ENCODE data around the gene COL11A2. TPM values are rescaled to one million over a fixed set of nuclear protein-coding genes. Genes with fewer than 3 reads are reported as not detected.

COL11A2 gene
- total and polyA plus RNA-seq, 2 of the 13 experiments (the other 11 are each of a cell fraction or from before 2014, with no cell fraction given) = 0.55 TPM

GRCh38 chr6:33167374-33168283, 24.6 kb downstream of the COL11A2 start (continued):
- TF ChIP-seq ZNF770 (CRISPR knock-in tag; IDR thresholded peaks at IDR 0.05) = no peak
- TF ChIP-seq XRCC5 (optimal IDR thresholded peaks at IDR 0.05; ENCODE audit: low read length) = no peak
- no peak for TF ChIP-seq MAFG (CRISPR knock-in tag; IDR thresholded peaks at IDR 0.05)
- no peak for TF ChIP-seq ZSCAN25 (CRISPR knock-in tag; IDR thresholded peaks at IDR 0.05)
- no peak for TF ChIP-seq SRY (CRISPR knock-in tag; IDR thresholded peaks at IDR 0.05)

GRCh38 chr6:33166811-33167210, 25.5 kb downstream of the COL11A2 start:
- Histone ChIP-seq H3K79me2 (ENCODE audit: insufficient read depth, low read length) (no peaks in the 10 kb centered on the region), H3K4me1 (ENCODE audit: insufficient read depth, low read length) (peaks cover 14% of the 10 kb centered on the region), H3K9ac (ENCODE audit: insufficient read depth, low read depth, low read length) (no peak overlapping the region), H3K4me3 (replicated peaks in 1 of 3; ENCODE audit: insufficient read depth in 1 of 3, low read depth in 2 of 3, low read length in 3 of 3) (no peak overlapping the region), H3K27ac (ENCODE audit: extremely low read length, insufficient read depth, low read length) (no peak overlapping the region), H2AFZ (ENCODE audit: low read length) (no peak overlapping the region), H3K9me3 (ENCODE audit: low read length) (no peaks in the 10 kb centered on the region), H3K4me2 (ENCODE audit: low read depth, low read length) (no peak overlapping the region), H3K36me3 (replicated peaks in 1 of 2; ENCODE audit: control insufficient read depth in 1 of 2, insufficient read depth in 2 of 2, low read length in 2 of 2) (no peaks in the 10 kb centered on the region), H3K27me3 (ENCODE audit: control insufficient read depth in 1 of 2, insufficient read depth in 2 of 2, low read length in 2 of 2) (peaks cover 4 to 15% of the 10 kb centered on the region in 2 experiments; a peak in 3 of 5 replicates), H4K20me1 (ENCODE audit: insufficient read depth, low read length) (no peaks in the 10 kb centered on the region)
- in situ Hi-C loops (cut with HindIII; ENCODE audit: extremely low pct_ligation_motif_present, low pct_unique_long_range_greater_than_20kb) (loop anchor here (10.0 kb wide), 1 partner anchor 152 kb away; no protein-coding TSS in a partner anchor), intact Hi-C loops (cut with micrococcal nuclease; ENCODE audit: unreplicated experiment) (no loop called here)
- ATAC-seq (no peak), FAIRE-seq (no peak), DNase-seq (ENCODE audit: low spot score) (no peak)
- BruUV-seq (replicated peaks) = no TSS peak
- POLR2A ChIA-PET = no interaction called here
- CTCF ChIA-PET (ENCODE audit: low intra/inter-chr PET ratio, low total read pairs) = no interaction called here
- no peak for TF ChIP-seq ZIK1 (CRISPR knock-in tag; IDR thresholded peaks at IDR 0.05; ENCODE audit: borderline replicate concordance, low read depth)
- TF ChIP-seq ESRRA (CRISPR knock-in tag; IDR thresholded peaks at IDR 0.05; ENCODE audit: low read depth) = no peak
- no peak for TF ChIP-seq DBP (CRISPR knock-in tag; IDR thresholded peaks at IDR 0.05; ENCODE audit: not compliant biosample characterization)
- TF ChIP-seq SALL1 (CRISPR knock-in tag; IDR thresholded peaks at IDR 0.05) = no peak
- TF ChIP-seq MLLT10 (CRISPR knock-in tag; IDR thresholded peaks at IDR 0.05) = no peak
- no peak for TF ChIP-seq LRRFIP1 (CRISPR knock-in tag; conservative IDR thresholded peaks at IDR 0.05)
- no peak for TF ChIP-seq MBNL3 (CRISPR knock-in tag; conservative IDR thresholded peaks at IDR 0.05)
- TF ChIP-seq REXO4 (CRISPR knock-in tag; IDR thresholded peaks at IDR 0.05; ENCODE audit: borderline replicate concordance) = no peak
- WGBS (ENCODE audit: low lambda C conversion rate) = 31% methylated on average over 6 of the region's 7 CpGs
